Mammary epithelial cell (primary cell): ENCODE measurements around the gene ACKR2.

Experiments
- CTCF ChIP-seq, 2 donors: IDR thresholded peaks in 1 of 2; conservative IDR thresholded peaks in 1 of 2; 2 replicates each; pipeline ENCODE4 v1.5.1; 2011 to 2012; ENCODE audit warnings: inconsistent platforms in 2 of 2, low read length in 2 of 2, mild to moderate bottlenecking in 2 of 2, control low read depth in 1 of 2, low read depth in 1 of 2; ENCODE audit not compliant: insufficient read depth in 1 of 2; ENCODE audit errors: extremely low read depth in 1 of 2
- EZH2 ChIP-seq: IDR thresholded peaks from 2 replicates; pipeline ENCODE4 v1.6.1; 2012; ENCODE audit warnings: low read length, inconsistent platforms, borderline replicate concordance

GRCh38 chr3:42911551-42911950 lies 102.3 kb downstream of the ACKR2 start:
- TF ChIP-seq CTCF (conservative IDR thresholded peaks at IDR 0.05 in 1 of 2, IDR thresholded peaks at IDR 0.05 in 1 of 2; ENCODE audit: extremely low read depth in 1 of 2, insufficient read depth in 1 of 2, low read depth in 1 of 2, low read length in 2 of 2) (no peak), EZH2 (no peak)
